H54 (cell line): ENCODE data around the gene IMMT.
"Not testable (repeated sequence)": the region's sequence is repeated elsewhere in the genome, so short reads cannot be mapped to it uniquely, and the experiment has no call there.

ENCODE experiments used
- DNase-seq: peaks from one replicate; pipeline ENCODE4 v3.0.0; 2011; ENCODE audit warnings: low spot score, mixed read lengths; ENCODE audit not compliant: insufficient read length
- FAIRE-seq: peaks from 3 replicates; lab custom pipeline; 2011; peaks lifted over from hg19 to GRCh38; lab: Jason Lieb, UNC
- POLR2A ChIP-seq: IDR thresholded peaks from 2 replicates; pipeline ENCODE4 v1.6.1; 2011; ENCODE audit warnings: low read depth, mild to moderate bottlenecking, low read length

IMMT gene

DNA sequence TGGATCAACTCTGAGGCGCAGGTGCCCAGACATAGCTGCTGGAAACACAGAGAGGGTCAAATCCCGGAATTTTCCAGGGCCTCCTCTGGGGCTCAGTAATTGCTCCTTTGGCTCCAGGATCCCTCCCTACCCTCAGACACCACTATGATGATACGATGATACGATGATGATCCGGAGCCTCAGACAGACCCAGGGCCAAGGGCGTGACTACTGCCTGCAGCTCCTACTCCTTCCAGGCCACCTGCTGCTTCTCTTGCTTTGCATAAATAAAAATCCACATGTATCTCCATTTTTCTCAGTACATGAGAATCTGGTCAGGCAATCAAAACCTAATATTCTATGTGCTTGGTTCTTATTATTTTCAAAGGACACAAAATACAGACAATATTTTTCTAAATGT, 37.6 kb upstream of the IMMT start:
- TF ChIP-seq POLR2A, result no peak
- no peak for DNase-seq
- no peak for FAIRE-seq

DNA sequence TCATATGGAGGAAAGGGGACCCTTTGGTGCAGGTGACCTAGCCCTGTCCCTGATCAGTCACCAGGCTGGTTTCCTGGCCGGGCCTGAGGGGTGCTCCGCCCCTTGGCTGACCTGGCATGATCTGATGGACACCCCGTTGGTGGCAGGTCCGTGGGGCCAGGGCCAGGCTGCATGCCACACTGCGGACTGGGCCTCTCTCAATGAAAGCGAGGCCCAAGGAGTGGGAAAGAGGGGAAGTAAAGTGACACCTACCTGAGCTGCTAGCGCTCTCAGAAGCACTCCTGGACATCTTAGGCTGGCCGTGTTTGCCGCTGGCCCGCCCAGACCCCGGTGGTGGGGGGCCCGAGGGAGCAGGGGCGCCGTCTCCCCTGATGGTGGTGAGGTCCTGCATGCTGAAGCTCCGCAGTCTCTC, 37.1 kb upstream of the IMMT start:
- TF ChIP-seq POLR2A, result no peak
- FAIRE-seq (no peak), DNase-seq (no peak)

DNA sequence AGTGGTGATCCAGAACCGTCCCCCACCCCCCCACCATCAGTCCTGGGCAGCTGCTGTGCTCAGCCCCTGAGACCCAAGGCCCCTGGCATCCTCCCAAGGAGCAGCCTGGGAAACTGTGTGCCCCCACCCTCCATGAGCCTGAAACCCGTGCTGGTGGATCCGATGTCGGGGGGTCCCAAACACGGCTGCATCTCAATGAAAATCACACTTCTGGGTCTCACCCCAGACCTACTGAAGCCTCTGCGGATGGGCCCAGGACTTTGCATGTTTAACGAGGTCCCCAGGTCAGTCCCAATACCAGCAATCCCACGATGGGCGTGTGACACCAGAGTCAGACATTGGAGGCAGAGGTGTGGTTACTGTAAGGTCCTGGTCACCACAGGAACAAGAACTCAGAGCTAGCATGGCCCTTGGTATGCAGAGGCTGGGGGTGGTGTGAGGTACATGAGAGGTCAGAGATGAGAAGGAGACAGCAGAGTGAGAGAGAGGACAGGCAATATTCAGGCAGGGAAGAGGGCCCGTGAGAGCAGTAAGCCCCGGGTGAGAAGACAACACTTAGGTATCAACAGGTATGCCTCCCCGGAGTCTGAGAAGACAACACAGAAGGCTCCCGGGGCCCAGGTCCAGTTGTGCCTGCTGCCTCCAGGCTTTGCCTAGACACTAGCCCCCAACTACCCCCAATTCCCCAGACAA, 36.6 kb upstream of the IMMT start:
- DNase-seq (no peak), FAIRE-seq (no peak)
- TF ChIP-seq POLR2A, result no peak

DNA sequence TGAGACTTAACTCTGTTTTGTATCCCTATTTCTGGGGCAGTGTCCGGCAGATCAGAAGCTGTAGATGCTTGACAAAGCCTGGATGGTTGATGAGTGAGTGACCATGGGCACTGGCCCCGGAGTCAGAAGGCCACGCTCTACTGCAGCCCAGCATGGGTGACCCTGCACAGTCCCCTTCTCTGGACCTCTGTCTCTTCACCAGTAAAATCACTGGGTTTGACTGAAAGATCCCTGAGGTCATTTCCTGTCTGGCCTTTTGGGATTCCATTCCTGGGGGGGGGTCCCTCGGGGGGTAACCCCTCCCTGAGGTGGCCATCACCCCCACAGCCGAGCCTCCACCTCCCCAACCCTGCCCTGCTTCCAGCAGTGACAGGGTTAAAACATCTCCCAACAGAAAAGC, 35.7 kb upstream of the IMMT start:
- no peak for TF ChIP-seq POLR2A
- FAIRE-seq (no peak), DNase-seq (no peak)

DNA sequence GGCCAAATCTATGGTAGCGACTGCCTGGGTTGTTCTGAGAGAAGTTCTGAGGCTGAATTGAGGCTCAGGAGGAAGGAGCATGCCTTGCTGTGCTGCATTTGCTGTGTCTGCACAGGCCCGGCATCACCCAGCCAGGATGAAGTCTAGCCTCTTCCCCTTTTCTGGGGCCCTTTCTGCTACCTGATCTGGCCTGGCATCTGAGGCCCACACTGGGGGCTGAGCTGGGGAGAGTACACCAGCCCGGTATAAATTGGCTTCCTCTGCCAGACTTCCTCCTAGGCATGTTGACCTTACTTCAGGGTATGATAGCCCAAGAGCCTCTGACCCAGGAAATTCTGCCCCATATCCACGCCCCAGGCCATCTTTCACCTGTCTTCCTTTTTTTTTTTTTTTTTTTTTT, 34.0 kb upstream of the IMMT start:
- DNase-seq, result no peak
- FAIRE-seq, result no peak
- no peak for TF ChIP-seq POLR2A

DNA sequence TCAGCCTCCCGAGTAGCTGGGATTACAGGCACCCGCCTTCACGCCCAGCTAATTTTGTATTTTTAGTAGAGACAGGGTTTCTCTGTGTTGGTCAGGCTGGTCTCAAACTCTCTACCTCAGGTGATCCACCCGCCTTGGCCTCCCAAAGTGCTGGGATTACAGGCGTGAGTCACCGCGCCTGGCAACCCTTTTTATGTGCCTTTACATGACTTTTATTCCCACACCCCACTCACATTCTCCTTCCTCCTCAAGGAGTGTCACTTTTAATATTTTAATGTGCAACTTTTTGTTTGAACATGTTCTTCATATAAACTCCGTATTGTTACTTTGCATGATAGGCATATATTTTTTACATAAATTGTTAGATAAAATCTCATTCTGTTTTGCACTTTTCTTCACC, 33.3 kb upstream of the IMMT start:
- FAIRE-seq, DNase-seq: not testable (repeated sequence)

DNA sequence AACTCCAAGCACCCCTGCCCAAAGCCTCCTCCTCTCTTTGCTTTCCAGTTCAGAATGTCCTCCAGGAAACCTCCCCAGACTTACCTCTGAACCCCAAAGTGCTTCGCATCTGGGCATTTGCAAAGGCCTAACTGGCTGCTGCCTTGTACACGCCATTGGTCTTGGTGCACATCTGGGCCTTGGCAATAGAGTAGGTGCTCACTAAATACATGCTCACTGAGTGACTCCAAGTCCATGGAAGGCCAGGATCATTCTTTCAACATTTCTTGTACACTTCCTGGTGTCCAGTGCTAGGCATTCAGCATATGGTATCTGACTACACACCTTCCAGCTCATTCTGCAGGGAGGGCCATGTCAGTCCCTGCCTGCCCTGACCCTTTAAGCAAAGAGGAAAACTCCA, 32.4 kb upstream of the IMMT start:
- FAIRE-seq, result no peak
- no peak for TF ChIP-seq POLR2A
- DNase-seq, result no peak

DNA sequence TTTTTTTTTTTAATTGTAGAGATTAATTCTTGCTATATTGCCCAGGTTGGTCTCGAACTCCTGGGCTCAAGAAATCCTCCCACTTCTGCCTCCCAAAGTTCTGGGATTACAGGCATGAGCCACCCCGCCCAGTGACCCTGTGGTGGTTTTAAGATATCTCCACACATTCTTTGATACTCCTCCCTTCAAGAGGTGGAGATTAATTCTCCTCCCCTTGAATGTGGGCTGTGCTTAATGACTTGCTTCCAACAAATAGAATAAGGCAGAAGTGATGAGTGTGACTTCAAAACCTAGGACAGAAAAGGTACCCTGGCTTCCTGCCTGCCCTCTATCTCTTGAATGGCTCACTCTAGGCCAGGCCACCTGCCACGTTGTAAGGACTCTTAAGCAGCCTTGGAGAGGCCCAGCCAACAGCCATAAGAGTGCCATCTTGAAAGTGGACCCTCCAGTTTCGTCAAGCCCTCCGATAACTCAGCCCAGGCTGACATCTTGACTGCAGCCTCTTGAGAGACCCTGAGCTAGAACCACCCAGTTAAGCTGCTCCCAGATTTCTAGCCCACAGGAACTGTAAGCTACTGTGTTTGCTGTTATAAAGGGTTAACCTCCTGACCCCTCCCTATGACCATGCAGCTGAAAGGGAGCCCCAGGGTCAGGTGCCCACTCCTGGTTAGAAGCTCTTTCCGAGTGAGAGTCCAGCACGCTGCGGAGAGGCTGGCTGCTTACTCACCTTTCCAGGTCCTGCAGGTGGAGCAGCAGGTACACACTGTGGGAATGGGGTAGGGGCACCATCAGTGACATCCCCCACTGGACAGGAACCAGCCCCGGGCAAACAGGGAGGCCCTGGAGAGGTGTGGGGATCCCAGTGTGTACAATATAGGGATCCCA, 31.6 kb upstream of the IMMT start:
- no peak for DNase-seq
- TF ChIP-seq POLR2A, result no peak
- FAIRE-seq, result no peak

DNA sequence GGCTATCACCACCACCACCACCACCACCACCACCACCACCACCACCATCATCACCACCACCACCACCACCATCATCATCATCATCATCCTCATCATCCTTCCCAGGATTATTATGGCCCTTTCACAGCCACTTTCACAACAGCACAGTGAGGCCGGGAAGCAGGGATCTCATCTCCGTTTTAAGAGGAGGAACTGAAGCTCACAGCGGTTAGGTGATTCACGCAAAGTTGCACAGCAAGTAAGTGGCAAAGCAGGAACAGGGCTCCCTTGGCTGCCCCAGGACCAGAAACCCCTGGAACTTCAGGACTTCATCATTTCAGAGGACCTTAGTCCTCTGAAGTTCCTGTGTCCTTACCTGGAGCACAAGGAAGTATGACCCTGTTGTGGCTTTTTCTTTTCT, 30.8 kb upstream of the IMMT start:
- DNase-seq (no peak), FAIRE-seq (no peak)
- TF ChIP-seq POLR2A, result no peak

DNA sequence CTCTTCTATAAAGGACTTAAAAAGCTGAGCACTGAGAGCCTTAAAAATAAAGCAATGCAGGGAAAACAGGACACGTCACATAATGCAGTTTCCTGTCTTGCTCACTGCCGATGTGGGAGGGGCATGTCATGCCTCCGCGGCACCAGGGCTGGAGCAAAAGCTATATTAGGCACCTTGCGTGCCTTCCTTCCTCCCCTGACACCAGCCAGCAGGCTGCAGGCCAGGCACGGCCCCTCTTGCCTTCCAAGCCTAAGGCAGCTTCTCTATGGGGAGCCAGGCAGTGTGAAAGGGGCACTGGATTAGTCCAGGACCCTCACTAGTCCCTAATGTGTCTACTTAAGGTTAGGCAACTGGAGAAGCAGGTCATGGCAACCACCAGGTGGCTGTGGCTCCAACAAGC, 30.3 kb upstream of the IMMT start:
- no peak for TF ChIP-seq POLR2A
- FAIRE-seq, result no peak
- no peak for DNase-seq

DNA sequence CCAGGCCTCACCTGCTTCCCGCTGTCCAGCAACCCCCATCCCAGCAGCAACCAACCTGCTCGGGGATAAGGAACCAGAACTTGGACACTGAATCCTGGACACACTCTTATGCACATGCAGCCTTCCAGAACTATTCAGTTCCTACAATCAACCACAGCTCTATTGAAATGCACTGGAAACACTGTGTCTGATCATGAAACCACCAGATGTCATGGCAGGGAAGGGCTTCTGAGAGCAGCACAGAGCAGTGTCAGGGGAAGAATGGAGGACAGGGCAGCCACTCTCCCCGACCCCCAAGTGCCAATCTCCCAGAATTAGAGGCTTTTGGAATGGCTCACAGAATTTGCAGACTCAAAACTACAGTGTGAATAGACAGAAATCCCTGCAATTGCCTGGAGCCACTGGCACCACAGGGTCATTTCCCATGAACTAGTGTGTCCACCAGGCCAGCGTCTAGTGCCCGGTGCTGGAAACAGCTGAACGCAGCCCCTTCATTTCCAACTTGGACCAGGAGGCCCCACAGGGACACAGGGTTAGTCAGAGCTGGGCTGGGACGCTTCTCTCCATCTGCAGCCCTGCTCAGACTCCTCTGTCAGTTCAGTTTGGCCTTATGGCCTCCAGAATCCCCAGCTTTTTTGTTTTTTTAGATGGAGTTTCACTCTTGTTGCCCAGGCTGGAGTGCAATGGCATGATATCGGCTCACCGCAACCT, 29.5 kb upstream of the IMMT start:
- FAIRE-seq (no peak), DNase-seq (no peak)
- no peak for TF ChIP-seq POLR2A

DNA sequence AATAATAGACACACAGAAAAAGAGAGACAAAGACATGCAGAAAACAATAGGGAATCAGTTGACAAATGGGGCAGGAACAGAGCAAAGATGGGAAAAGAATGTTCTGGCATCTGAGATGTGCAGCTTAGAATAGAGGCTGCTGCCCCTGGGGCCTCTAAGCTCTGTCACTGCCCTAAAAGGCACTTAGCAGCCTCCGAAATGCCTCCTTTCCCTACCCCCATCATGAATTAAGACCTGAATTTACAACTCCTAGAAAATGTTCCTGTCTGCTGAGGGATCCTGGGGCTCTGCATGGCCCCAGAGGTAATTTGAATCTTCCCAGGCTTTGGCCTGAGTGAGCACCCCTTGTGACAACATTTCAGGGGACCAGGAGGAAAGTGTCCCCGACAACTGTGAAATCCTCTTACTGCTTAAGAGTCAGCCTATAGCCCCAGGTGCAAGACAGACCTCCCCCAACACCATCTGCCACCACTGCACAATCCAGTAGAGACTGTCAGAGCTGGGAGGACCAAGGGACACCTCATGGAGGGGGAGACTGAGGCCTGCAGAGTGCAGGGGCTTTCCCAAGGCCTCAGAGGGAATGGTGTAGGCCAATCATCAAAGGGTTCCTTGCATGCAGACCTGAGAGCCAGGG, 28.8 kb upstream of the IMMT start:
- DNase-seq (no peak), FAIRE-seq (no peak)
- no peak for TF ChIP-seq POLR2A

DNA sequence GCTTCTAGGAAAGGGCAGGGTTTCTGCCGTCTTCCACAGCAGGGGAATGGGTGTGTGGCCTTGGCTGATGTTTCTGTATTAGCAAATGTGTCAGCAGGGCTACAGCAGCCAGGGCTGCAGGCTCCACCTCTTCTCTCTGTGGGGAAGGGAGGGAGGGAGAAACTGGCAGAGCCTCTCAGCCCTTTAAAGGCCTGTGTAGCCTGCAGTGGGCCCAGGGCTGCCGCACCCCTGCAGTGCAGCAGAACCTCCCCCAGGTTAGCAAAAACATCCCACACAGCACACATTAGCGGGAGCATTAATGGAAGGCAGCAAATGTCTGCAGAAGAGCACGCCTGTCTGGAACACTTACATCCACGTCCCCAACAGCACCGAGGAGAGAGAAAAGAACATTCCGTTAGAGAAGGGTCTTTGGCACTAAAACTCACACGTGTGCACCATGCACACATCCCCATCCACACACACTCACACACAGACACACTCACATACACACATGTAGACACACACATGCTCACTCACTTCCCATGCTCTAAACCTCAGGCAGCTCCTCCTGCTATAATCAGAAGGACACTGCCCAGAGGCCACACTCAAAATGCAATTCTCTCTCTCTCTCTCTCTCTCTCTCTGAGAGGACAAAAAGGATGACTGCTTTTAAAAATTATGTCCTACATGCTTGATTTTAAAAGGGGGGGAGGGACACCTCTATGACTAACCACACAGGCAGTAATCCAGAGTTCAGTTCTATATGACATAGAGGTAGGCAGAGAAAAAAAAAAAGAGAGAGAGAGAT, 28.1 kb upstream of the IMMT start:
- TF ChIP-seq POLR2A, result no peak
- no peak for FAIRE-seq
- peak; percentile 38 for DNase-seq
